Ovary (tissue), 9 donors: ENCODE measurements around the gene ZNF639. TPM values are rescaled to one million over a fixed set of nuclear protein-coding genes. Genes with fewer than 3 reads are reported as not detected.

Source experiments
- DNase-seq, 5 donors: peaks; one replicate each; pipeline ENCODE4 v3.0.0-alpha.2; 2019 to 2020
- H3K27ac ChIP-seq, 2 donors: fragments of 200-600 bp; one replicate each; pipeline versions ENCODE4 v1.5.1 to v1.8.0; 2019 to 2022
- H3K27me3 ChIP-seq: fragments of 200-600 bp; one replicate; pipeline ENCODE4 v1.8.0; 2022
- H3K36me3 ChIP-seq: fragments of 200-600 bp; sonication (generic); one replicate; pipeline ENCODE4 v1.5.1; 2019
- H3K4me1 ChIP-seq: one replicate; pipeline ENCODE4 v1.8.1; 2013; ENCODE audit warnings: mild to moderate bottlenecking, moderate library complexity; ENCODE audit not compliant: insufficient read depth
- H3K4me3 ChIP-seq: fragments of 200-600 bp; sonication (generic); one replicate; pipeline ENCODE4 v1.5.1; 2017
- H3K9me3 ChIP-seq, 2 donors: fragments of 200-600 bp in 1 of 2; sonication (generic) in 1 of 2; one replicate each; pipeline versions ENCODE4 v1.5.1 to v1.8.1; 2013 to 2019; ENCODE audit warnings: mild to moderate bottlenecking in 1 of 2, moderate library complexity in 1 of 2
- EP300 ChIP-seq: sonication (generic); formaldehyde crosslinking; IDR thresholded peaks from one replicate; pipeline ENCODE4 v1.6.1; 2017; ENCODE audit warnings: antibody characterized with exemption
- POLR2A ChIP-seq: fragments of 450-650 bp; IDR thresholded peaks from one replicate; pipeline ENCODE4 v1.6.1; 2017; ENCODE audit warnings: antibody characterized with exemption, mild to moderate bottlenecking, moderate library complexity
- WGBS, 3 donors: extraction: QIAGEN DNeasy Blood & Tissue Kit in 1 of 3; methylation state at CpG; one replicate each; pipeline versions ENCODE4 v1.1.5 to v1.1.7; 2013 to 2017; 5-methylcytosine and 5-hydroxymethylcytosine counted together
- intact Hi-C, 4 donors: fragments of 100-400 bp; cut with DNase I; formaldehyde crosslinking; loops; one replicate each; pipeline versions ENCODE4 v1.11.0 to v1.15.1; 2022 to 2023
- polyA plus RNA-seq, 2 donors: library from polyadenylated mRNA; stranded (reverse); fragments of 200-250 nt in 1 of 2; fragments of 350-450 nt in 1 of 2; fragmentation: Illumina TruSeq in 1 of 2; extraction: RNeasy Lipid Tissue Mini Kit (QIAGEN cat#74804) in 1 of 2; gene quantifications; one replicate each; pipeline ENCODE4 v1.2.3, GENCODE V29; 2013 to 2014
- total RNA-seq, 7 donors: library from RNA; depleted of rRNA in 2 of 7; stranded (reverse); fragments of >200 nt in 2 of 7; fragmentation: NEBNext Ultra II Directional in 3 of 7; extraction: Animal tissue kit (Norgen Biotek cat#: 25700) in 3 of 7; gene quantifications; one replicate each; pipeline versions ENCODE4 v1.1.0 to v1.2.4, GENCODE V29; 2016 to 2023
- TF ChIP-seq, protein P1 (sequence below), 3 donors: fragments of 450-650 bp in 2 of 3; fragments of 200-600 bp in 1 of 3; IDR thresholded peaks; one replicate each; pipeline versions ENCODE4 v1.5.1 to v1.8.0; 2016 to 2022; ENCODE audit warnings: antibody characterized with exemption in 3 of 3, mild to moderate bottlenecking in 1 of 3
- donor health status: DM: no; HTN: no; CAD: no; lungs with moderate emphysema.
- donor health status: DM: no; HTN: no; CAD: no.
- donor health status: Bipolar disorder and iron deficiency.
- donor health status: DM: yes; HTN: yes; CAD: no.
- donor health status: DM: no; HTN: no; CAD: no.
- donor health status: DM: yes; HTN: yes; CAD: no.

ZNF639 gene
- total and polyA plus RNA-seq, 9 donors = 32.7 to 45.2 (median 37.3) TPM

DNA sequence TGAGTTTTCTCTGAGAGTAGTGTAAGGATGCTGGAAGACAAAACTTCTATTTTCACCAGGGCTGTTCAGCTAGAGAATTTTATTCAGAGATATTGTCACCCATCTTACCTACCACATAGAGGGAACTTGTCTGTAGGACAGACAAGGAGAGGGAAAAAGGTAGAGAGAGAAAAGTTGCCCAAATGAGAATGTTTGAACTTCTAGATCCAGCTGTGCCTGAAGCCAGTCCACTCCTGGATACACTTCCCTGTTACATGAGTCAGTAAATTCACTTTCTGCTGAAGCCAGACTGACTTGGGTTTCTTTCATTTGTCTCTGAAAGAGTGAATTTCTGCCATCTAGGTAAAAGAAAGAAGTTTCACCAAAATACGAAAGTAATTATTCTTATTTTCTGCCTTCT is 44.7 kb upstream of the ZNF639 start:
- intact Hi-C loops = no loop called here
- DNase-seq = no peak
- Histone ChIP-seq H3K27me3 (no peaks in the 10 kb centered on the region), H3K4me3 (no peak overlapping the region), H3K4me1 (no peaks in the 10 kb centered on the region), H3K9me3 (no peaks in the 10 kb centered on the region), H3K36me3 (no peaks in the 10 kb centered on the region), H3K27ac (no peak overlapping the region)
- WGBS, 3 donors = 91 to 94% (median 92%) methylated on average over 1 of the region's 1 CpG
- TF ChIP-seq EP300 (no peak), POLR2A (no peak)
- TF ChIP-seq, protein P1, sequence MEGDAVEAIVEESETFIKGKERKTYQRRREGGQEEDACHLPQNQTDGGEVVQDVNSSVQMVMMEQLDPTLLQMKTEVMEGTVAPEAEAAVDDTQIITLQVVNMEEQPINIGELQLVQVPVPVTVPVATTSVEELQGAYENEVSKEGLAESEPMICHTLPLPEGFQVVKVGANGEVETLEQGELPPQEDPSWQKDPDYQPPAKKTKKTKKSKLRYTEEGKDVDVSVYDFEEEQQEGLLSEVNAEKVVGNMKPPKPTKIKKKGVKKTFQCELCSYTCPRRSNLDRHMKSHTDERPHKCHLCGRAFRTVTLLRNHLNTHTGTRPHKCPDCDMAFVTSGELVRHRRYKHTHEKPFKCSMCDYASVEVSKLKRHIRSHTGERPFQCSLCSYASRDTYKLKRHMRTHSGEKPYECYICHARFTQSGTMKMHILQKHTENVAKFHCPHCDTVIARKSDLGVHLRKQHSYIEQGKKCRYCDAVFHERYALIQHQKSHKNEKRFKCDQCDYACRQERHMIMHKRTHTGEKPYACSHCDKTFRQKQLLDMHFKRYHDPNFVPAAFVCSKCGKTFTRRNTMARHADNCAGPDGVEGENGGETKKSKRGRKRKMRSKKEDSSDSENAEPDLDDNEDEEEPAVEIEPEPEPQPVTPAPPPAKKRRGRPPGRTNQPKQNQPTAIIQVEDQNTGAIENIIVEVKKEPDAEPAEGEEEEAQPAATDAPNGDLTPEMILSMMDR (IDR thresholded peaks at IDR 0.05) = no peak

DNA sequence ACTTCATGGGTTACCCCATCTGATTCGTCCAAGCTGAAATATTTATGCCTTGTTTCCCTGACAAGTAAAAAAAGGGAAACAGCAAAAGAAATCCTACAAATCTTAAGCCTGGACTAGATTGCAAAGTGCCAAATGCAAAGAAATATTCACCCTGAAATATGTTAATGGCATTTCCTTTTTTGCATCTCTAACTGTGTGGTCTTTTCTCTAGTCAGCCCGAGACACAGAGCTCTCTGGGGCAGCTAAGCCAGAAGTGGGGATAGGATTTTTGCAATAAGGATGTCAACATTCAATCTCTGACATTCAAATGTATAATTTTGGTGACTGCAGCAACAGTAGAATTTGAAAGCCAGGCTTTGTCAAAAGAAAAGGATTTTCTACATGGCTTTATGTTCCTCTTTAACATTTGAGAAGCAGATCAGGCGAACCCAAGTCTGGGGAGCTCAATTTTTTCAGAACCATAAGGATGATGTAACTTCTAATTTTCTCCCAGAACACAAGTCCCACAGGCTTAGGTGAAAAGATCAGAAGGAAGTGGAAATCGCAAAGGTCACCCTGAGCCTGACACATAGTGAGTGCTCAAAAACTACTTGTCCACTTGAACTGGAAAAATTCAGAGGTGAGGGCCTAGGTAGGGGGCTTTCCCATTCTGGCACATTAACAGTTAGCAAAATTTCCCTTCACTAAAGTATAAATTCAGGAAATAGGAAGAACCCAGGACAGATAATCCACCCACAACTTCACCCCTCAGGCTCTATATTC is 43.7 kb upstream of the ZNF639 start:
- H3K27me3 ChIP-seq = no peaks in the 10 kb centered on the region
- no peaks in the 10 kb centered on the region for H3K36me3 ChIP-seq
- H3K27ac ChIP-seq = no peak overlapping the region
- DNase-seq = no peak
- no peaks in the 10 kb centered on the region for H3K4me1 ChIP-seq
- H3K4me3 ChIP-seq = no peak overlapping the region
- TF ChIP-seq EP300 = no peak
- no peak for TF ChIP-seq POLR2A
- TF ChIP-seq, protein P1 (IDR thresholded peaks at IDR 0.05) = no peak
- no peaks in the 10 kb centered on the region for H3K9me3 ChIP-seq
- intact Hi-C loops = no loop called here
- WGBS, 3 donors = 51 to 64% (median 55%) methylated on average over 4 of the region's 4 CpGs

DNA sequence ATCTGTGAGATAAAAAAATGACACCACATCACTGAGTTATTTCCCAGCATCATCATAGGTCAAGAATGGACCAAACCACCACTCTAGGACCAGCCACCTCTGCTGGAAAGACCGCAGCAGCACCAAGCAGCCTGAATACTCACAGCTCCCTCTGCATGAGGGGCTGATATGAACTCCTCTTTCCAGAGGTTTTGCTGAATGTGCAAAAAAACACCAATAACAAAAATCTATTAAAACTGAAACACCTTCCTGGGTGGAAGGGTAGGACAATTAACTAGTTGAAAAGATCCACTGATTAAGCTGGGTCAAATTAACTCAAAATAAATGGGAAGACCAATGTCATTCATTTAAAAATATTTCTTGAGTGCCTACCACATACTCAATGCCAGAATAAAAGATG is 43.0 kb upstream of the ZNF639 start:
- no peaks in the 10 kb centered on the region for H3K9me3 ChIP-seq
- 88 to 91% (median 88%) methylated on average over 1 of the region's 1 CpG for WGBS, 3 donors
- intact Hi-C loops = no loop called here

DNA sequence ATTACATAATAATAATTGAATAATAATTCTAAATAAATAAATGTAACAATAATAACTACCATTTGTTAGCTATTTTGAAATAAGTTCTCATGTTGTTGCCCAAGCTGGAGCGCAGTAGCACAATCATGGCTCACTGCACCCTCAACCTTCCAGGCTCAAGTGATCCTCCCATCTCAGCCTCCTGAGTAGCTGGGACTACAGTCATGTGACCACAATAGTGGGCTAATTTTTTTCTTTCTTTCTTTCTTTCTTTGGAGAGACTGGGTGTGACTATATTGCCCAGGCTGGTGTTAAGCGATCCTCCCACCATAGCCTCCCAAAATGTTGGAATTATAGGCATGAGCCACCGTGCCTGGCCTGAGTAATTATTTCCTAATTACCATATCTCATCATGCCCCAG is 41.0 kb upstream of the ZNF639 start:
- intact Hi-C loops = no loop called here

More for the DNA sequence above, 43.0 kb upstream of the ZNF639 start:
- no peaks in the 10 kb centered on the region for H3K27me3 ChIP-seq
- TF ChIP-seq, protein P1 (IDR thresholded peaks at IDR 0.05) = no peak
- TF ChIP-seq EP300 (no peak), POLR2A (no peak)
- DNase-seq = no peak
- no peak overlapping the region for H3K27ac ChIP-seq
- H3K4me3 ChIP-seq = no peak overlapping the region
- H3K4me1 ChIP-seq = no peaks in the 10 kb centered on the region
- no peaks in the 10 kb centered on the region for H3K36me3 ChIP-seq

More for the DNA sequence above, 41.0 kb upstream of the ZNF639 start:
- Histone ChIP-seq H3K36me3 (no peaks in the 10 kb centered on the region), H3K9me3 (no peaks in the 10 kb centered on the region), H3K27ac (no peak overlapping the region), H3K4me3 (no peak overlapping the region), H3K27me3 (no peaks in the 10 kb centered on the region), H3K4me1 (no peaks in the 10 kb centered on the region)
- TF ChIP-seq, protein P1 (IDR thresholded peaks at IDR 0.05) = no peak
- TF ChIP-seq EP300 (no peak), POLR2A (no peak)
- 88 to 93% (median 92%) methylated on average over 3 of the region's 3 CpGs for WGBS, 3 donors
- no peak for DNase-seq
